Nephron (organoid): ENCODE data around the gene ZNF205.

Source experiments
- H3K27ac Mint-ChIP-seq, 3 experiments: 2 replicates each; pipeline ENCODE4 v1.8.0; 2020; ENCODE audit warnings: mixed read lengths in 3 of 3, mild to moderate bottlenecking in 2 of 3, moderate library complexity in 1 of 3
- H3K27me3 Mint-ChIP-seq: 2 replicates; pipeline ENCODE4 v1.8.0; 2021; ENCODE audit warnings: low read depth, mild to moderate bottlenecking, moderate library complexity, mixed read lengths
- H3K36me3 Mint-ChIP-seq: 2 replicates; pipeline ENCODE4 v1.8.0; 2020; ENCODE audit warnings: low read depth, mixed read lengths
- H3K4me1 Mint-ChIP-seq: 2 replicates; pipeline ENCODE4 v1.8.0; 2020; ENCODE audit warnings: mixed read lengths
- H3K4me3 Mint-ChIP-seq, 3 experiments: 2 replicates each; pipeline ENCODE4 v1.8.0; 2020; ENCODE audit warnings: mild to moderate bottlenecking in 3 of 3, mixed read lengths in 3 of 3, moderate library complexity in 2 of 3
- H3K9me3 Mint-ChIP-seq: 2 replicates; pipeline ENCODE4 v1.8.0; 2020; ENCODE audit warnings: mixed read lengths
- TF ChIP-seq, protein P1 (sequence below), 3 experiments: fragments of 200-600 bp; sonication (generic); IDR thresholded peaks; one replicate each; pipeline ENCODE4 v1.5.0; 2021; ENCODE audit warnings: antibody characterized with exemption in 3 of 3; ENCODE audit not compliant: unreplicated experiment in 3 of 3

The ZNF205 gene

GRCh38 chr16:3112881-3113574 is 642 bp downstream of the ZNF205 start:
- TF ChIP-seq, protein P1, sequence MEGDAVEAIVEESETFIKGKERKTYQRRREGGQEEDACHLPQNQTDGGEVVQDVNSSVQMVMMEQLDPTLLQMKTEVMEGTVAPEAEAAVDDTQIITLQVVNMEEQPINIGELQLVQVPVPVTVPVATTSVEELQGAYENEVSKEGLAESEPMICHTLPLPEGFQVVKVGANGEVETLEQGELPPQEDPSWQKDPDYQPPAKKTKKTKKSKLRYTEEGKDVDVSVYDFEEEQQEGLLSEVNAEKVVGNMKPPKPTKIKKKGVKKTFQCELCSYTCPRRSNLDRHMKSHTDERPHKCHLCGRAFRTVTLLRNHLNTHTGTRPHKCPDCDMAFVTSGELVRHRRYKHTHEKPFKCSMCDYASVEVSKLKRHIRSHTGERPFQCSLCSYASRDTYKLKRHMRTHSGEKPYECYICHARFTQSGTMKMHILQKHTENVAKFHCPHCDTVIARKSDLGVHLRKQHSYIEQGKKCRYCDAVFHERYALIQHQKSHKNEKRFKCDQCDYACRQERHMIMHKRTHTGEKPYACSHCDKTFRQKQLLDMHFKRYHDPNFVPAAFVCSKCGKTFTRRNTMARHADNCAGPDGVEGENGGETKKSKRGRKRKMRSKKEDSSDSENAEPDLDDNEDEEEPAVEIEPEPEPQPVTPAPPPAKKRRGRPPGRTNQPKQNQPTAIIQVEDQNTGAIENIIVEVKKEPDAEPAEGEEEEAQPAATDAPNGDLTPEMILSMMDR (IDR thresholded peaks at IDR 0.05; ENCODE audit: unreplicated experiment in 3 of 3): no peak
- Mint-ChIP-seq H3K27me3 (no peaks in the 10 kb centered on the region), H3K4me3 (peak overlapping the region; percentile 84 to 90 (median 89)), H3K9me3 (no peaks in the 10 kb centered on the region), H3K4me1 (peaks cover 22% of the 10 kb centered on the region), H3K27ac (peak overlapping the region; percentile 53 to 90 (median 83)), H3K36me3 (peaks cover 10% of the 10 kb centered on the region)

DNA sequence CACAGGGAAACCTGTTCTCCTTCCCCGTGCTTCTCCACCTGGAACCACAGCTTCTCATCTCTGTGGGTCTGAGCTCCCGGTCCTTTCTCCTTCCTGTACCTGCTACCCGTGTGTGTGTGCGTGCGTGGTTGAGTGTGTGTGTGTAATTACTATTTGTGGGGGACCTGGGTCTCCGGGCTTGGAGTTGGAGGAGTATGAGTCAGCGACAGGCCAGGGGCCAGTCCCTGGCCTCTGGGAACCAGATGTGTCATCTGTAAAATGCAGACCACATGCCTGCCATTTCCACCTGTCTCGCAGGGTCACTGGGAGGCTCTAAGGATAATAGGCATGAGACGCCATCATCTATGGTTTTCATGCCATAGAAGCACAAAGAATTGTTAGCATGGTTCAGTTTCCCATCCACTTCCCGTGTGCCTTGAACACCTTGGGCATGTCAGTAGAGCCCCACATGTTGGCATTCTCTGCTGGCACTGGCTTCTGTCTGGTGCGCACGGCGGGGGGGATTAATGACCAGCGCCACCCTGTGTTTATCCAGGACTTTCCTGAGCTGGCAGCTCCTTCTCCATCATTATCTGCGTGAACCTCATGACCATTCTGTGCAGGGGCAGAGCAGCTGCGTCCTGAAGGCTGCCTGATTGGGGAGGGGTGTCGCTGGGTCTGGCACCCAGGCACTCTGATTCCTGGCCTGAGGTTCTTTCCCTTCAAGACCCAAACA is 1.5 kb downstream of the ZNF205 start:
- TF ChIP-seq, protein P1 (IDR thresholded peaks at IDR 0.05; ENCODE audit: unreplicated experiment in 3 of 3): no peak
- no peaks in the 10 kb centered on the region for H3K27me3 Mint-ChIP-seq
- H3K27ac Mint-ChIP-seq: peak overlapping the region; percentile 53 to 90 (median 83)
- peaks cover 22% of the 10 kb centered on the region for H3K4me1 Mint-ChIP-seq
- H3K9me3 Mint-ChIP-seq: no peaks in the 10 kb centered on the region
- peaks cover 10% of the 10 kb centered on the region for H3K36me3 Mint-ChIP-seq
- peak overlapping the region; percentile 84 to 90 (median 89) for H3K4me3 Mint-ChIP-seq

DNA sequence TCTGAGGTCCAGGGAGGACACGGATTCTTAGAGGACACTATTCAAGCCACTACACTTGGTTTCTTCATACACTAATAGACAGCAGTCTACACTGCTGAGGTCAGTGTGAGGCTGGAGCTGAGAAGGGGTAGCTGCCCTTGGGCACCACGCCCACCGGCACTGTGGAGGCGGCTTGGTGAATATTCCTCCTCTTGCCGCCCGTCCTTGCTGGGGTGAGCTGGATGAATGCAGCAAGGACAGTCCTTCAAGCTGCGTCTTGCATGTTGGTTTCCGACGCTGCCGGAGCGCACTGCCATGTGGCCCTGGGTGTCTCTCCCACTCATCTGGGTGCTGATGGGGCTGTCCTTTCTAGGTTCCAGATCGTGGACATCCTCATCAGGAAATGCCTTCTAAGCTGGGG is 2.6 kb downstream of the ZNF205 start:
- H3K27ac Mint-ChIP-seq: peak overlapping the region; percentile 44 to 79 (median 54)
- H3K27me3 Mint-ChIP-seq: no peaks in the 10 kb centered on the region
- TF ChIP-seq, protein P1 (IDR thresholded peaks at IDR 0.05; ENCODE audit: unreplicated experiment in 3 of 3): no peak
- peak overlapping the region; percentile 74 to 90 (median 89) for H3K4me3 Mint-ChIP-seq
- peaks cover 10% of the 10 kb centered on the region for H3K36me3 Mint-ChIP-seq
- peaks cover 22% of the 10 kb centered on the region for H3K4me1 Mint-ChIP-seq
- H3K9me3 Mint-ChIP-seq: no peaks in the 10 kb centered on the region

DNA sequence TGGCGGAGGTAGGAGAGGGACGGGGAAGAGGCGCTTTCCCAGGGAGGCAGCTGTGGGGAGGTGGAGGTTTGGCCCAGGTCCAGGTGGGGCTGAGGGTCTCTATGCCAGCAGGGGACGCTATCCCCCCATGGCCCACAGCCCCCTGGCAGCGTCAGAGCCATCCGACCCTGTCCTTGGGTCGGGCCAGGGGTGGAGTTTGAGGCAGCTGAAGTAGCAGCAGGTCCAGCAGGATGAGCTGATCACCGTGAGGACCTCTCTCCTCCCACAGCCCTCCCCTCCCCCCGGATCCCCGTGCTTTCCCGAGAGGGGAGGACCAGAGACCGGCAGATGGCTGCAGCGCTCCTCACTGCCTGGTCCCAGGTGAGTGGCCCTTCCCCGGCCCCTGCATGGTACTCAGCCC is 3.2 kb downstream of the ZNF205 start:
- H3K4me1 Mint-ChIP-seq: peaks cover 22% of the 10 kb centered on the region
- H3K9me3 Mint-ChIP-seq: no peaks in the 10 kb centered on the region
- no peak overlapping the region for H3K27ac Mint-ChIP-seq
- TF ChIP-seq, protein P1 (IDR thresholded peaks at IDR 0.05; ENCODE audit: unreplicated experiment in 3 of 3): no peak
- no peaks in the 10 kb centered on the region for H3K27me3 Mint-ChIP-seq
- H3K4me3 Mint-ChIP-seq: peak overlapping the region in 2 of 3 experiments; percentile 23 to 89
- H3K36me3 Mint-ChIP-seq: peaks cover 10% of the 10 kb centered on the region

DNA sequence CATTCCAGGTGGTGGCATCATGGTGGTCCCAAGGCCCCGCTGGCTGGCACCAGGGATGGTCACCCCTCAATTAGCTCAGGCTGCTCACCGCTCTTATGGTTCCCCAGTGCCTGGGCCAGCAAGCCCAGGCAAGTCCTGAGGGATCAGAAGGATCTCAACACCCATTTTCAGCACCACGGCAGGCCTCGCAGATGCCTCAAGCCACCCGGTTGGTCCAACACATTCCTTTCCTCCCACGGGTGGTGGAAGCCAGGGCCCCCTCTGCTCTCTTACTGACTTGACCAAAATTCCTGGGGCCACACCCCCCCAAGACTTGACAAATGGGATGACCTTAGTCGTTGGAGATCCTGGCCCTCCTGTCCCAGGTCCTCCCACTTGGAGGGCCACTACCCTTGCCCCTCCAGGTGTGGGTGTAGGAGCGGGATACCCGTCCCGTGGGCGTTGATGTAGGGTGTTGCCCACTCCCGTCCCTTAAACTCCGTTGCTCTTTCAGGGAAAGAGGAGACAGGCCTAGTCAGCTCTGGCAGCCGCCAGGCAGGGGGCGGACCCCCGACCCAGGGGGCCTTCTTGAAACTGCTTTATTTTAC is 5.9 kb downstream of the ZNF205 start:
- Mint-ChIP-seq H3K4me1 (peaks cover 29% of the 10 kb centered on the region), H3K9me3 (no peaks in the 10 kb centered on the region), H3K27ac (no peak overlapping the region), H3K27me3 (no peaks in the 10 kb centered on the region), H3K4me3 (no peak overlapping the region), H3K36me3 (peaks cover 13% of the 10 kb centered on the region)
- TF ChIP-seq, protein P1 (IDR thresholded peaks at IDR 0.05; ENCODE audit: unreplicated experiment in 3 of 3): no peak
